ENCODE results near the gene TMEM161A.

Gene TMEM161A

GRCh38 chr19:19162495-19162894 lies 24.2 kb upstream of the TMEM161A start:
- no peak overlapping the region for H3K4me3 ChIP-seq (replicated peaks; ENCODE audit: low read depth, low read length)
- no peak for DNase-seq (ENCODE audit: extremely low read depth, low read depth)
- TF ChIP-seq CTCF (IDR thresholded peaks at IDR 0.05; ENCODE audit: low read depth, low read length, missing control alignments): no peak

- no peak for TF ChIP-seq CTCF (IDR thresholded peaks at IDR 0.05; ENCODE audit: low read depth, low read length, missing control alignments)
- no peak for DNase-seq (ENCODE audit: extremely low read depth, low read depth)
Measured at GRCh38 chr19:19160461-19161035, 22.3 kb upstream of the TMEM161A start.

GRCh38 chr19:19159534-19159933 lies 21.3 kb upstream of the TMEM161A start:
- no peak for DNase-seq (ENCODE audit: extremely low read depth, low read depth)
- no peak for TF ChIP-seq CTCF (IDR thresholded peaks at IDR 0.05; ENCODE audit: low read depth, low read length, missing control alignments)
- no peak overlapping the region for H3K4me3 ChIP-seq (replicated peaks; ENCODE audit: low read depth, low read length)

More at GRCh38 chr19:19160461-19161035, 22.3 kb upstream of the TMEM161A start:
- H3K4me3 ChIP-seq (replicated peaks; ENCODE audit: low read depth, low read length): no peak overlapping the region

DNA sequence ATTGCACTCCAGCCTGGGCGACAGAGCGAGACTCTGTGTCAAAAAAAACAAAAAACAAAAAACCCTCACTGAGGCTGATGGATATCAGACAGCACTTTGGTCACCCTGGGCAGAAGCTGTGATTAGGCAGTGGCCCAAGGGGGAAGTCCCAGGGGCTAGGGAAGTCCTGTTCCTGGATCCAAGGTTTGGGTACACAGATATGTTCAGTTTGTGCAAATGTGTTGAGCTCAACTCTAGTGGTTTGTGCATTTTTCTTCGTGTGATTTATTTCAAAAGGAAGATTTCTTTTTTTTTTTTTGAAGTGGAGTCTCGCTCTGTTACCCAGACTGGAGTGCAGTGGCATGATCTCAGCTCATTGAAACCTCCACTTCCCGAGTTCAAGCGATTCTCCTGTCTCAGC lies 19.5 kb upstream of the TMEM161A start:
- no peak overlapping the region for H3K4me3 ChIP-seq (replicated peaks; ENCODE audit: low read depth, low read length)
- DNase-seq (ENCODE audit: extremely low read depth, low read depth): no peak
- TF ChIP-seq CTCF (IDR thresholded peaks at IDR 0.05; ENCODE audit: low read depth, low read length, missing control alignments): no peak

DNA sequence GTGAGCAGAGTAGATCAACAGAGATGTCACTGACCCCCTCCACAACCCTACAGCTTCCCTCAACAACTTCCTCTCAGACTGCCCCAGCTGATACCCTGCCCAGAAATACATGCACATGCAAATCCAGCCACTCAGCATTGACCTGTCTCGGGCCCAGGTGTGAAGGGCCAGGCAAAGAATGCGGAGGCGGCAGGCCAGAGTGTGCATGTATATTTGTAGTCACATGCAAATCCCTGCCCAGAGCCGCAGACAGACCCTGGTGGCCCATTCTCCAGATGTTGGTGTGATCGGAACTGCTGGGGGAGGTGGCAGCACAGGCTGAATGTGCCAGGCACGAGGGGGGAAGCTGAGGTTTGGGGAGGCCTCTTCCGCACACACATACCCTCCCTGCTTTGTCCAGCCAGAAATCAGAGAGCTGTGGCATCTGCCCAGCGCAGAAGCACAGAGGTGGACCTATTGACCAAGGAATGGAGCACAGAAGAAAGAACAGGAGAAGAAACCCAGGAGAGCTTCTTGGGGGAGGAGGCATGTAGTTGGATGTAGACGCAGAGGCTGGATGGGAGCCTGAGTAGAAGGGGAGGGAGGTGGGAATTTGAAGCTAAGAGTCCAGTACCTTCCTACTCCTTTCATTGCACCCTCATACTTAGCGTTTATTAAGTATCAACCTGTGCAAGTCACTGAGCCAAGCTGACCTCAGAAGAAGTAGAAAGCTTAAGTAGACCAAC lies 17.4 kb upstream of the TMEM161A start:
- no peak overlapping the region for H3K4me3 ChIP-seq (replicated peaks; ENCODE audit: low read depth, low read length)
- no peak for TF ChIP-seq CTCF (IDR thresholded peaks at IDR 0.05; ENCODE audit: low read depth, low read length, missing control alignments)
- no peak for DNase-seq (ENCODE audit: extremely low read depth, low read depth)

- H3K4me3 ChIP-seq (replicated peaks; ENCODE audit: low read depth, low read length): no peak overlapping the region
- no peak for DNase-seq (ENCODE audit: extremely low read depth, low read depth)
- no peak for TF ChIP-seq CTCF (IDR thresholded peaks at IDR 0.05; ENCODE audit: low read depth, low read length, missing control alignments)
Measured at GRCh38 chr19:19154768-19155494, 16.7 kb upstream of the TMEM161A start.
